HG02759 (cell line): ENCODE data around the gene VASP.
"Not testable (repeated sequence)": the region's sequence is repeated elsewhere in the genome, so short reads cannot be mapped to it uniquely, and the experiment has no call there.

Experiments
- ATAC-seq: cut with Tn5 transposase; IDR thresholded peaks from one replicate; pipeline ENCODE4 v1.9.1; 2021; ENCODE audit warnings: mild to moderate bottlenecking, moderate library complexity; ENCODE audit not compliant: unreplicated experiment

Gene VASP

DNA sequence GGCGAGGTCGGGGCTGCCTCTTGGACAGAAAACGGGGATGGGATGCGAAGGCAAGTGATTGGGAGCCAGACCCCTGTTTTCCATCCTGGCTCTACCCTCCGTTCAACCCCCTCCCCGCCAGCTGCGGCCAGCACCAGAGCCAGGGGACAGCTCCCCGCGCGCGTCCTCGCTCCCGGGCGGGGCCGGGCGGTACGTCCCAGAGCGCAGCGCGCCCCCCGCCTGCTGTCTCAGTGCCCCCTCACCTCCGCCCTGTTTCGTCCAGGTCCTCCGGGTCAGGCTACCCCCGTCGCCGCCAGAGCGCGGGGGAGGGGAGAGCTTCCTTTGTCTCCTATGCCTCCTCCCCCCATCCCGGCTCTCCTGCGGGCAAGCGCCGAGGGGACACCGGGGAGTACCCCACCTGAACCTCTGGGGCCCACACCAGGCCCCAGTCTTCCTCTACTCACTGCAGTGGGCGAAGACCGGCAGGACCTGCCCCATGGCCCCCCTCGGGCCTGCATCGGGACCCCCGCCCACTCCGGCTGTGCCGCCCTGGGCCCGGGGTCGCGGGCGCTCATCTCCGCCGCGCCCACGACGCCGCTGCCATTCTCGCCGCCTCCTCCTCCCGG is 10.8 kb upstream of the VASP start:
- peak; percentile 12 for ATAC-seq

DNA sequence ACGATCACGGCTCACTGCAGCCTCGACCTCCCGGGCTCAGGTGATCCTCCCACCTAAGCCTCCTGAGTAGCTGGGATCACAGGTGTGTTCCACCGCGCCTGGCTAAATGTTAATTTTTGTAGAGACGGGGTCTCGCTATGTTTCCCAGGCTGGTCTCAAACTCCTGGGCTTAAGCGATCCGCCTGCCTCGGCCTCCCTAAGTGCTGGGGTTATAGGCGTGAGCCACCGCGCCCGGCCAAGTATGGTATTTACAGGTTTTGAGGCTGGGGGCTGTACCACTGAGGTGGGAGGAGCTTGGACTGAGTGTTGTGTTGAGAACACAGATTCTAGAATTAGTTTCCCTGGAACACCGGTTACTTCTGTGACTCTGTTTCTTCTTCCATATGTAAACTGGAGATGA is 9.5 kb upstream of the VASP start:
- ATAC-seq, result no peak

DNA sequence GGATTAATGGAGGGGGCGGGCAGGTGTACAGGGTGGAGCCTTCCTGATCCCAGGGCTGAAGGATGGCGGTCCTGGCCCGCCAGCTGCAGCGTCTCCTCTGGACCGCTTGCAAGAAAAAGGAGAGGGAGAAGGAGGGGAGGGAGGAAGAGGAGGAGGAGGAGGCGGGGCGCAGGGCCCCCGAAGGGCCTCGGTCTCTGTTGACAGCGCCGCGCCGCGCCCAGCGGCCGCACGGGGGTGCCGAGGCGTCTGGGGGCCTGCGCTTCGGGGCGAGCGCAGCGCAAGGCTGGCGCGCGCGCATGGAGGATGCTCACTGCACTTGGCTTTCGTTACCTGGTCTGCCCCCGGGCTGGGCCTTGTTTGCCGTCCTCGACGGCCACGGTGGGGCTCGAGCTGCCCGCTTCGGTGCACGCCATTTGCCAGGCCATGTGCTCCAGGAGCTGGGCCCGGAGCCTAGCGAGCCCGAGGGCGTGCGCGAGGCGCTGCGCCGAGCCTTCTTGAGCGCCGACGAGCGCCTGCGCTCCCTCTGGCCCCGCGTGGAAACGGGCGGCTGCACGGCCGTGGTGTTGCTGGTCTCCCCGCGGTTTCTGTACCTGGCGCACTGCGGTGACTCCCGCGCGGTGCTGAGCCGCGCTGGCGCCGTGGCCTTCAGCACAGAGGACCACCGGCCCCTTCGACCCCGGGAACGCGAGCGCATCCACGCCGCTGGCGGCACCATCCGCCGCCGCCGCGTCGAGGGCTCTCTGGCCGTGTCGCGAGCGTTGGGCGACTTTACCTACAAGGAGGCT is 8.7 kb upstream of the VASP start, which contains the start of gene PPM1N:
TSS of gene PPM1N (plus strand) at position 33 of the 785 bp plus-strand sequence. CDS start at position 63, 30 bp downstream.
- peak; percentile 38 for ATAC-seq

GRCh38 chr19:45499196-45500180 is 7.8 kb upstream of the VASP start:
- ATAC-seq, result no peak

GRCh38 chr19:45500918-45501729 is 6.2 kb upstream of the VASP start:
- no peak for ATAC-seq

GRCh38 chr19:45501730-45502014 is 5.6 kb upstream of the VASP start:
- no peak for ATAC-seq

GRCh38 chr19:45502111-45502510 is 5.2 kb upstream of the VASP start:
- ATAC-seq, result no peak

- ATAC-seq, result no peak
Observed at GRCh38 chr19:45503909-45504308, 3.4 kb upstream of the VASP start.

- ATAC-seq, result no peak
Observed at GRCh38 chr19:45505151-45505995, 1.9 kb upstream of the VASP start.

- ATAC-seq, result no peak
Observed at GRCh38 chr19:45505996-45506245, 1.4 kb upstream of the VASP start.

- peak; percentile 65 for ATAC-seq
Observed at GRCh38 chr19:45506246-45506988, 862 bp upstream of the VASP start.

DNA sequence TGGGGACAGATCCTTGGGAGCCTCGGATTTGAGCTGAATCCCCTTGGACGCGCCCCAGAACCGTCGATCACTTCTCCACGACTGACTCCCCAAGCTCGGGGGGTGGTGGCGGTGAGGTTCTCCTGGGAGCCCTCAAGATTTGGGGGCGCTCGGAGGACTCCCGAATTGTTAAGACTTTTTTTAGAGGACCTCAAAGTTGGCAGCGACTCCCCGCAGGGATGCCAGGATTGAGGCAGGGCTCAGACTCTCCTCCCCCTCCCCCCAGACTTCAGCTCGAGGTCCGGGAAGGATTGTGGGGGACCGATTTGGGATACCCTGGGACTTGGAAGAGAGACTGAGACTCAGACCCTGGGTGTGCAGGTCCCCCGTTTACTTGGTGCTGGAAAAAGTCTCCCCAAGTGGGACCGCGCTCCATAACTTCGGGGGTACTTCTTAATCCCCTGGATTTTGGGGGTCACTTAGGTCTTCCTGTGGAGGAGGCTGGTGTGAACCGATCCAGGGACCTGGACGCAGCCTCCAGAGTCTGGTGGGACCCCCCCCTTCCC is 665 bp downstream of the VASP start:
- no peak for ATAC-seq

- peak; percentile 2 for ATAC-seq
Observed at GRCh38 chr19:45508417-45508860, 1.2 kb downstream of the VASP start.

DNA sequence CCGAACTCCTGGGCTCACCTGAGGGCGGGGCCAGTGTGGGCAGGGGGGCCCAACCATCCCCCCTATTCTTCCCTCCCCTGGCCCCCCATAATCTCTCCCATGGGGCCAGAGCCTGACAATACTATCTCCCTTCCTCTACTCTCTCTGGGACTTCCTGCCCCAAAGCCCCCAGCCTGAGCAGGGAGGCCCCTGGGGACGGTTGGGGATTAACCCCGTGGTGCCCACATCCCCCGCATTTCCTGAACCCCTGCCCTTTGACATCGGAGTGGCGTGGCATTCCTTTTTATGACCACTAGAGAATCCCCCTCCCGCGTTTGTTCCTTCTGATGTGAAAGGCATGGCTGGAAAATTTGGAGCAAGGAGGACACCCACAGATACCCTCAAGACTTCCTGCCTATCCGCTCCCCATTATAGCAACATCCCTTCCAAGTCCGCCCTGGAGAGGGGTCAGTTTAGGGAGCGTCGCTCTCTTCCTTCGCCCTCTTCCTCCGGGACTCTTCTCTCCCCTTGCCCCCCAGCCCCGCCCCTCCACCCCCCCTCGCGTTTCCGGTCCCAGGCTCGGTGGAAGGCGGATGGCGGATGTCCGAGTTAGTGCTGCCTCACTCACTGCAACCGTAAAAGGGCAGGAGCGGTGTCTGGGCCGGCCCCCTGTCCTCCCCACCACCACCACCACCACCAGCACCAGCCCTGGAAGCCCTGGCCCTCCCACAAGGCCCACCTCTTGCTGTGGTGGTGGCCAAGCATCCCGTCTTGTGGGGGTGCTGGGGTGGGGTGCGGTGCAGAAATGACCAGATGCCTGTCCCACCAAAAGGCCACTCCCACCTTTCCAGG is 1.8 kb downstream of the VASP start:
- ATAC-seq, result peak; percentile 29

DNA sequence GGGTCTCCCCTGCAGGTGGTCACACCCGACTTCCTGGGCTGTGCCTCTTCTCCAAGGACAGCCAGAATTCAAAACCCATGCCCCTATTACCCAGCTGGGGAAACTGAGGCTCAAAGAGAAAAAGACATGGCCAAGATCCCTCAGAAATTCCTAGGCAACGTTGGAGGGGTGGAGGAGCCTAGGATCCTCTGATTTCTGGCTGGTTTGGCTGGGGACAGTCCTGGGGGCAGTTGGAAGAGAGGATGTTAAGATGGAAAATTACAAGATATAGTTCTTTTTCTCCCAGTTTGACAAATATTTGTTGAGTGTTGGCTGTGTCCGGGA is 2.4 kb downstream of the VASP start:
- no peak for ATAC-seq

- ATAC-seq, result not testable (repeated sequence)
Observed at GRCh38 chr19:45510352-45510751, 3.1 kb downstream of the VASP start.

- ATAC-seq, result no peak
Observed at GRCh38 chr19:45511074-45511473, 3.8 kb downstream of the VASP start.

DNA sequence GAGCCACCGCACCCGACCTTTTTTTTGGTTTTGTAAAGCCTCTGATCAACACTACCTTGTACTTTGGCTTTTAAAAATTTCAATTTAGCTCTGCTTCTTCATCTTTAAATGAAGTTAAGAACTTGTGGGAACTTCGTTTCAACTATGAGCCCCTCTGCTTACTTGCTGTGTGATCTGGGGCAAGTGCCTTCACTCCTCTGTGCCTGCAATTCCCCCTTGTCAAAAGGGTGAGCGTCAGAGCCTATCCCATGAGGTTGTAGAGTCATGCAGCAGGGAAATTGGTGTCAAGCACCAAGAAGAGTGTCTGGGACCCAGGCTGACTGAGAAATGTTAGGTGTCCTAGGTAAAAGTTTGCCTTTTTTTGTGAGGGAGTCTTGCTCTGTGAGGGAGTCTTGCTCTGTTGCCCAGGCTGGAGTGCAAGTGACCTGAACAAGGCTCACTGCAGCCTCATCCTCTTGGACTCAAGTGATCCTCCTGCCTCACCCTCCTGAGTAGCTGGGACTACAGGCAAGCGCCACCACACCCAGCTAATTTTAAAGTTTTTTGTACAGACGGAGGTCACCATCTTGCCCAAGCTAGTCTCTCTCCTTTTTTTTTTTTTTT is 5.7 kb downstream of the VASP start:
- ATAC-seq, result no peak
